NB4 (cell line): ENCODE data around the gene LHX6.

Experiments
- DNase-seq: peaks from one replicate; pipeline ENCODE4 v3.0.0; 2010; ENCODE audit warnings: low read depth
- H3K4me3 ChIP-seq: one replicate; pipeline ENCODE4 v1.5.1; 2011; ENCODE audit warnings: mild to moderate bottlenecking, low read depth, low read length, moderate library complexity
- MYC ChIP-seq: IDR thresholded peaks from 2 replicates; pipeline ENCODE4 v1.6.1; 2011; ENCODE audit warnings: low read depth, low read length
- POLR2A ChIP-seq: IDR thresholded peaks from 2 replicates; pipeline ENCODE4 v1.6.1; 2011; ENCODE audit warnings: mild to moderate bottlenecking; ENCODE audit not compliant: insufficient read length; ENCODE audit errors: extremely low read depth
- TF ChIP-seq, protein P1 (sequence below): IDR thresholded peaks from one replicate; pipeline ENCODE4 v1.5.1; 2012; ENCODE audit warnings: low read depth, low read length
- TF ChIP-seq, protein P2 (sequence below): IDR thresholded peaks from 2 replicates; pipeline ENCODE4 v1.6.1; 2011; ENCODE audit warnings: low read depth, low read length

Gene LHX6

DNA sequence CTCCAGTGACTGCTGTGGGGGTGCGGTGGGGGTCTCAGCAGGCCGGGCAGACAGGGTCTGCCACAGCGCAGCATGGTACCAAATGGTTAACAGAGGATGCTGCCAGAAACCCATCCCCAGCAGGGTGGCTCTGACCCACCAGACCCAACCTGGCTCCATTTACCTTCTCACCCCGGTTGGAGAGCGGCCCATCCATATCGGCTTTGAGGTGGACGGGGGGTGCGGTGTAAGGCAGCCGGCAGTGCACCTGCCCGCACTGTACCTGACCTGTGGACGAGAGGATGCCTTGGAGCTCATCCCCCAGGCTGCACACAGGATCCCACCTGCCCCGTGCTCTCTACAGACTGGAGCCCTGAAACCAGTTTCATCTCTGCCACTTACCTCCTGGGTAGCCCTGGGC is 19.3 kb downstream of the LHX6 start:
- no peak for TF ChIP-seq POLR2A
- TF ChIP-seq, protein P1, sequence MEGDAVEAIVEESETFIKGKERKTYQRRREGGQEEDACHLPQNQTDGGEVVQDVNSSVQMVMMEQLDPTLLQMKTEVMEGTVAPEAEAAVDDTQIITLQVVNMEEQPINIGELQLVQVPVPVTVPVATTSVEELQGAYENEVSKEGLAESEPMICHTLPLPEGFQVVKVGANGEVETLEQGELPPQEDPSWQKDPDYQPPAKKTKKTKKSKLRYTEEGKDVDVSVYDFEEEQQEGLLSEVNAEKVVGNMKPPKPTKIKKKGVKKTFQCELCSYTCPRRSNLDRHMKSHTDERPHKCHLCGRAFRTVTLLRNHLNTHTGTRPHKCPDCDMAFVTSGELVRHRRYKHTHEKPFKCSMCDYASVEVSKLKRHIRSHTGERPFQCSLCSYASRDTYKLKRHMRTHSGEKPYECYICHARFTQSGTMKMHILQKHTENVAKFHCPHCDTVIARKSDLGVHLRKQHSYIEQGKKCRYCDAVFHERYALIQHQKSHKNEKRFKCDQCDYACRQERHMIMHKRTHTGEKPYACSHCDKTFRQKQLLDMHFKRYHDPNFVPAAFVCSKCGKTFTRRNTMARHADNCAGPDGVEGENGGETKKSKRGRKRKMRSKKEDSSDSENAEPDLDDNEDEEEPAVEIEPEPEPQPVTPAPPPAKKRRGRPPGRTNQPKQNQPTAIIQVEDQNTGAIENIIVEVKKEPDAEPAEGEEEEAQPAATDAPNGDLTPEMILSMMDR, result no peak
- DNase-seq, result no peak

DNA sequence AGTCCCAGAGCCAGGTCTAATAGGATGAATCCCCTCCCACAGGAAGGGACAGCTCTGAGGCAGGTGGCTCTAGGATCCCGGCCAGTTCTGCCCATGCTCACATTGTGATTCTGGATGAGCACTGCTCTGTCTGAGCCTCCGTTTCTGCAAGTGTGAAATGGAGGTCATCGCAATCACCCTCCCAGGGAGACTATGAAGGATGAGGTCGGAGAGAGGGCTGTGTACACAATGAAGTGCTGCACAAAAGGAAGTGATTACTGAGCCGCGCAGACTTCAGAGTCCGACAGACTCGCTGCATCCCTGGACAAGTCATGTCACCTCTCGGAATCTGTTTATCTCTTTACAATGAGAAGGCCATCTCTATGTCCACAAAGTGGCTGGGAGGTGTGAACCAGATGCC is 21.7 kb downstream of the LHX6 start:
- no peak overlapping the region for H3K4me3 ChIP-seq
- TF ChIP-seq, protein P1, result no peak
- TF ChIP-seq POLR2A (no peak), MYC (no peak)
- TF ChIP-seq, protein P2, sequence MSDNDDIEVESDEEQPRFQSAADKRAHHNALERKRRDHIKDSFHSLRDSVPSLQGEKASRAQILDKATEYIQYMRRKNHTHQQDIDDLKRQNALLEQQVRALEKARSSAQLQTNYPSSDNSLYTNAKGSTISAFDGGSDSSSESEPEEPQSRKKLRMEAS, result no peak
- DNase-seq, result no peak

More for the DNA sequence above, 19.3 kb downstream of the LHX6 start:
- H3K4me3 ChIP-seq, result no peak overlapping the region

DNA sequence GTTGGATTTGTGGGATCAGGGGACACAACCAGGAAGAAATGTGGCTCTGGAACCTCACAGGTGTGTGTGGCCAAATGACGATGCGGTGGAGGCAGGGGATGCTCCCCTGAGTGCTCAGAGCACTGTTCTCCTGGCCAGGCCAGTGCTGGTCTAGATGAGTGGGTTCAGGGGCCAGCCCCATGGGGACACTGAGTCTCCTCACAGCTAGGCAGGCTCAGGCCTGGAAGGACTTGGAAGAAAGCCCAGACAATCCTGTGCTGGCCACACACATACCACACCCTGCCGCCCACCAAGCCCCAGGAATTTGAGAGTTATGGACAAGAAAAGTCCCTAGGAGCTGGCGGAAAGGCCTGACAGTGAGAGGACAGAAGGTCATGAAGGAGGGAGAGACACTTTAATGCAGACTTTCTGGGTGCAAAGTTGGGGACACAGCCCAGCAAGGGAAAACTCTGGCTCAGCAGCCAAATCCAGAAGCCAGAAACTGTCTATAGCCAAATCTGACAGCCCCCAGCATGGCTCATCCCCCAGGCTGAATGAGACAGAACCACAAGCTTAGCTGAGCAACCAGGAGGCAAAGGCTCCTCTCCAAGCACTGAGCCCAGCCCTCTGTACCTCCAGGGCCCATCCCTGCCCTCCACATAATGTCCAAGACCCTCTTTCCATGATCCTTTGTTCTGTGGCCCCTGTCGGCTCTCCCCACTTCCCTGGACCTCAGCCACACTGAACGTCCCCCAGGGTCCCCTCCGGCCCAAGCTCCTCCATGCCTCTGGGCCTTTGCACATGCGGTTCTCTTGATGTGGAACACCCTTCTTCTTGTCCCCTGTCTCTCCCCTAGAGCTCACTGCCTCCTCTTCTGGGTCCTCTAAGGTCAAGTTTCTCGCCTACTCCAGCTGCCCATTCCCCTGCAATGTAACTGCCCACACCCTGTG is 22.4 kb downstream of the LHX6 start:
- DNase-seq, result no peak
- no peak overlapping the region for H3K4me3 ChIP-seq
- no peak for TF ChIP-seq MYC
- TF ChIP-seq, protein P1, result no peak
- TF ChIP-seq, protein P2, result no peak
- TF ChIP-seq POLR2A, result no peak

DNA sequence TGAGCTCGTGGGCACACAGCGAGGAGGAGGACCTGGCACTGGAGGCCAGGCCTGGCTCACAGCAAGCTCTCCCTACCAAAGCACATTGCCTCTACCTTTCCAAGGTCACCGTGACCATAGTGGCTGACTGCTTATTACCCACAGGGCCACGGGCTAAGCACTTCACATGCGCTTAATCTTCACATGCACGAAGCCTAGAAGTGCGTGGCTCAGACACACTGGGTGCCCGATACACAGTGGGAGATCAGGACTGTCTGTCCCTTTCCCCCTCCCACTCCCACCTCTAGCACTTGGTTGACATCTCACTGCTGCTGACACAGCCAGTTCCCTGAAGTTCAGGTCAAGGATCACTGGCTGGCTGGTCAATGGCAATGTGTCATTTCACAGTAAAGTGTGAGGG is 23.6 kb downstream of the LHX6 start:
- TF ChIP-seq MYC, result no peak
- TF ChIP-seq, protein P1, result no peak
- TF ChIP-seq, protein P2, result no peak
- H3K4me3 ChIP-seq, result no peak overlapping the region
- no peak for DNase-seq

DNA sequence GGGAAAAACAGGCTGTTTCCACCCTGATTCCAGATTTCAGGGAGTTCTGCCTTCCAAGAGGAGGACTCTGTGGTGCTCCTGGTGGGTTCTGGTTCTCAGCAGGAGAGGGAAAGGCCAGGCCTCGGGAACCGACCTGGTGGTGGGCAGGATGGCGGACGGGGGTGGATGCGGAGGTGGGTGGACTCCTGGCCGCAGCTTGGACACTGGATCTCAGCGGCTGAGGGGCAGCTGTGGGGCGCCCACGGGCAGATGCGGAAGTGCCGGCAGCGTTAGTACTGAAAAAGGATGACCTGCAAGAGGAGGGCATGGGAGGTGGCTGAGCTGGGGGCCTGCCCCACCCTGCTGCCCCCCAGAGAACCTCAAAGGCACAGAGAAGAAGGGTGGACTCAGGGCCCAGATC is 24.3 kb downstream of the LHX6 start:
- no peak for DNase-seq
- TF ChIP-seq POLR2A, result no peak
- no peak overlapping the region for H3K4me3 ChIP-seq

DNA sequence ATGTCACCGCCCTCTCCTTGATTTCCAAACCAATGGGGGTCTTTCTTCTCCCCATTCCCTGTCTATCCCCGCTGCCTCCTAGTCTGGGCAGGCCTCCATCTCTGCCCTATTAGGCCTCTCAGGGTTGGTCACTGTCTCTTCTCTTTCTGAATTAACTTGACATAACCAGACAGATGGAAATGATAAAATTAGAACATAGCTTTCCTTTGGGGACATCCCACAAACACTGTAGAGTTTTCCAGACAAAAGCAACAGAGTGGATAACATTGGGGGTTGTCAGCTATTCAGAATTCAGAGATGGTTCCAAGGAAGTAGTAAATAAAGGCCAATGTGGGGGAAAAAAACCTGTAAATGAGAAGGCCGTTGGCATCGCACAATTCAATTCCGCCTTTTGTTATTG is 24.7 kb downstream of the LHX6 start:
- no peak overlapping the region for H3K4me3 ChIP-seq
- DNase-seq, result no peak
- TF ChIP-seq MYC, result no peak
- TF ChIP-seq, protein P1, result no peak
- TF ChIP-seq, protein P2, result no peak
- TF ChIP-seq POLR2A, result no peak
